Urothelium cell line (cell line): Measurements from ENCODE around the gene ARRB2.

Experiments used
- DNase-seq: peaks from one replicate; pipeline ENCODE4 v3.0.0; 2011; ENCODE audit warnings: low spot score, mixed read lengths
- FAIRE-seq: peaks from 2 replicates; lab custom pipeline; 2011; peaks lifted over from hg19 to GRCh38; lab: Jason Lieb, UNC

Gene ARRB2

GRCh38 chr17:4722678-4723240, 12.3 kb downstream of the ARRB2 start:
- FAIRE-seq: no peak
- no peak for DNase-seq

GRCh38 chr17:4724650-4725049, 14.2 kb downstream of the ARRB2 start:
- no peak for DNase-seq
- FAIRE-seq: no peak

GRCh38 chr17:4725646-4726310, 15.3 kb downstream of the ARRB2 start:
- DNase-seq (no peak), FAIRE-seq (no peak)

DNA sequence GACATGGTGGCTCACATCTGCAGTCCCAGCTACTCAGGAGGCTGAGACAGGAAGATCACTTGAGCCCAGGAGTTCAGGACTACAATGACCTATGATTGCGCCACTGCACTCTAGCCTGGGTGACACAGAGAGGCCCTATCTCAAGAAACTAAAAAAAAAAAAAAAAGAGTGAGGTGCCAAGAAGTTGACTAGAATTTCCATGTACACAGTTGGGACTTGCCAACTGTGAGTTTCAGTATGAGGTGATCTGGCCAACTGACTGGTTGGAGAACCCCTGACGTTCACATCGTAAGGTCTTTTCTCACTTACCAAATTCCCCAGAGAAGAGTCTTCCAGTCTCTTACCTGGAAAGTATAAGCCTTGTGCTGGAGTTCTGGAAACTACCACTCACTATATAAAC, 17.7 kb downstream of the ARRB2 start:
- no peak for DNase-seq
- FAIRE-seq: no peak

DNA sequence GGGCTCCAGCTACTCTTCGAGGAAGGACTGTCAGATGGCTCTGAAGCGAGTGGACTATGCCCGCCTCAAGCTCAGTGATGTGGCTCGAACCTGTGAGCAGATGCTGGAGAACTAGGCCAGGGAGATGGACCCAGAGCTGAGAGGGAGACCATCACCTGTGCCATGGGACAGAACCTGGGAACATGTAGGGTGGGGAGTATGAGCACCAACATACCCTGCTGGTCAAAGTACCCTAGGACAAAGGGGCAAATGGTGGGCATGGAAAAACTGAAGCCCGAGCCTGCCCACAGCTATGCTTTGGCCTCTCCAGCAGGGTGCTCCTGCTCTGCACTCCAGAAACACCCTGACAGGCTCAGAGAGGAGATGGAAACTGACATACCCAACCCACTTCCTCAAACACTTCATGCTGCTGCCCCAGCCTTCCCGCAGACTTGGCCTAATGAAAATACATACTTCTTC, 22.7 kb downstream of the ARRB2 start:
- no peak for FAIRE-seq
- no peak for DNase-seq

- FAIRE-seq (no peak), DNase-seq (no peak)
Measured at GRCh38 chr17:4734857-4735475, 24.5 kb downstream of the ARRB2 start.

- DNase-seq: no peak
- no peak for FAIRE-seq
Measured at GRCh38 chr17:4735876-4736651, 25.6 kb downstream of the ARRB2 start.

- FAIRE-seq (no peak), DNase-seq (no peak)
Measured at GRCh38 chr17:4738136-4739121, 28.0 kb downstream of the ARRB2 start.

- FAIRE-seq (no peak), DNase-seq (peak; percentile 54)
Measured at GRCh38 chr17:4739122-4740024, 28.9 kb downstream of the ARRB2 start, which contains the start of the genes CXCL16 and ZMYND15. Gene CXCL16 (minus strand): TSS chr17:4739928. CDS start chr17:4739339, 589 bp downstream. Gene ZMYND15 (plus strand): TSS chr17:4739833. CDS start chr17:4740549, 716 bp downstream.

DNA sequence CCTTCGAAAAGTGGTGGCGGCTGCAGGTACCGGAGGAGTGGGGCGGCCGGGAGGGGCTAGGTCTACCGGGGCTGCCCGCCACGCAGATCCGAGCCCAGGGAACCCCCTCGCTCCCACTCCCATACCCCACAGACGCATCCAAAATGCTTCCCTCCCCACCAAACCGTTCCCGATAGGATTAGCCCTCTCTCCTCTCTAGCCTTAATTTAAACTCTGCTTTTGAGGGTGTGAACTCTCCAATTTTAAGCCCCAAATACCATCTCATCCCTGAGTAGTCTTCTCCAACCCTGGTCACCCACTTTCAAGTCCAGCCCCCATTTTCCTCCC, 29.6 kb downstream of the ARRB2 start:
- FAIRE-seq: no peak
- no peak for DNase-seq

GRCh38 chr17:4740584-4740983, 30.2 kb downstream of the ARRB2 start:
- no peak for FAIRE-seq

GRCh38 chr17:4741544-4741943, 31.1 kb downstream of the ARRB2 start:
- DNase-seq (no peak), FAIRE-seq (no peak)

More at GRCh38 chr17:4740584-4740983, 30.2 kb downstream of the ARRB2 start:
- DNase-seq: no peak

- DNase-seq (no peak), FAIRE-seq (no peak)
Measured at GRCh38 chr17:4742133-4742532, 31.7 kb downstream of the ARRB2 start.

DNA sequence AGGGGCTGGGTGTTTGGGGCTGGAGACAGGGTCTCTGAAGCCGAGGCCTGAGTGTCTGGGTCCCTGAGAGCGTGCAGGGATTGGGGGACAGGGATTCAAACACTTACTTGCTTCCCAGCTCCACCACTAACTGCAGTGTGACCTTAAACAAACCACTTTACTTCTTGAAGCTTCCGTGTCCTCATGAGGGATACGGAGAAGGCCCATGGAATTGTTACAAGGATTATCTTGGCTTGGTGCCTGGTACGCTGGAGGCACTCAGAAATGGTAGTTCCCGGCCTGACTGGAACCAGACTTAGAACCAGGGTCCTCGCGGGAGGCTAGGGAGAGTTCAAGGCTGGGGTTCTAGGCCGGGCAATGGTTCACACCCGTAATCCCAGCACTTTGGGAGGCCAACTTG, 32.2 kb downstream of the ARRB2 start:
- DNase-seq: no peak
- FAIRE-seq: no peak

DNA sequence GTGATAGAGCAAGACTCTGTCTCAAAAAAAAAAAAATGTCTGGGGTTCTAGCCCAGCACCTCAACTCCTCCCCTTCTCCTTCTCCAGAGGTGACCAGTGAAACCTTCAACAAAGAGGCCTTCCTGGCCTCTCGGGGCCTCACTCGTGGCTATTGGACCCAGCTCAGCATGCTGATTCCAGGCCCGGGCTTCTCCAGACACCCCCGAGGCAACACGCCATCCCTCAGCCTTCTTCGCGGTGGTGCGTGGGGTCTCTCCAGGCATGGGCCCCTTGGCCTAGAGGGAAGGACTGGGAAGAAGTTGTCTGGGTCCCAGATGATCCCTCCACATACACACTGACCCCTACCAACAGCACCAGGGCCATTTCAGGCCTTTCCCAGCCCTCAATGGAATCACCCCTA, 32.8 kb downstream of the ARRB2 start:
- DNase-seq: no peak
- no peak for FAIRE-seq

DNA sequence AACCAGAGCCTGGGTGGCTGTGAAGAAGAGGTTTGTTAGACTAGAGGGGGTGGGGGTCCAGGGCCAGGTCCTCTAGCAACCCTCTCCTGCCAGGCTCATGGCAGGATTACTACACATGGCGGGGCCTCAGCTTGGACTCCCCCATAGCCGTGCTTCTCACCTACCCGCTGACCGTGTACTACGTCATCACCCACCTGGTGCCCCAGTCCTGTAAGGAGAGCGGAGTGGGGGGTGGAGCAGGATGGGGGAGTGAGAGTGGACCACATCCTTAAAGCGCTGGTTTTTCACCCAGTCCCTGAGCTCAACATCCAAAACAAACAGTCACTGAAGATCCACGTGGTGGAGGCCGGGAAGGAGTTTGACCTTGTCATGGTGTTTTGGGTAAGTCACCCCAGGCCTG, 33.5 kb downstream of the ARRB2 start:
- FAIRE-seq (no peak), DNase-seq (no peak)

- no peak for FAIRE-seq
- DNase-seq: no peak
Measured at GRCh38 chr17:4744999-4745969, 34.9 kb downstream of the ARRB2 start.

GRCh38 chr17:4747847-4748246, 37.4 kb downstream of the ARRB2 start:
- DNase-seq (no peak), FAIRE-seq (no peak)
